Activated naive CD4-positive, alpha-beta T cell treated with anti-CD3 and anti-CD28 coated beads, Interleukin-2, amount 10 ng/mL, durations not matched to agents 7 days and 5 days (primary cell): ENCODE results near the gene UGDH.
"Not testable (repeated sequence)": the region's sequence is repeated elsewhere in the genome, so short reads cannot be mapped to it uniquely, and the experiment has no call there.

ENCODE experiments used
- CTCF ChIA-PET: fragments of 350-600 bp; sonication (Branson Sonifier 250); formaldehyde crosslinking; loops from one replicate; lab custom pipeline; 2021; ENCODE audit warnings: antibody characterized with exemption; lab: Charles Lee
- DNase-seq: peaks from one replicate; pipeline ENCODE4 v3.0.0-alpha.2; 2020
- H3K27ac Mint-ChIP-seq: one replicate; pipeline ENCODE4 v1.8.0; 2021; ENCODE audit warnings: mild to moderate bottlenecking, moderate library complexity, mixed read lengths
- H3K27me3 Mint-ChIP-seq: one replicate; pipeline ENCODE4 v1.8.0; 2021; ENCODE audit warnings: mild to moderate bottlenecking, mixed read lengths
- H3K36me3 Mint-ChIP-seq: one replicate; pipeline ENCODE4 v1.8.0; 2021; ENCODE audit warnings: mixed read lengths
- H3K4me1 Mint-ChIP-seq: one replicate; pipeline ENCODE4 v1.8.0; 2021; ENCODE audit warnings: mixed read lengths
- H3K4me3 Mint-ChIP-seq: one replicate; pipeline ENCODE4 v1.8.0; 2021; ENCODE audit warnings: mild to moderate bottlenecking, moderate library complexity, mixed read lengths
- H3K9me3 Mint-ChIP-seq: one replicate; pipeline ENCODE4 v1.8.0; 2021; ENCODE audit warnings: mixed read lengths

The UGDH gene

DNA sequence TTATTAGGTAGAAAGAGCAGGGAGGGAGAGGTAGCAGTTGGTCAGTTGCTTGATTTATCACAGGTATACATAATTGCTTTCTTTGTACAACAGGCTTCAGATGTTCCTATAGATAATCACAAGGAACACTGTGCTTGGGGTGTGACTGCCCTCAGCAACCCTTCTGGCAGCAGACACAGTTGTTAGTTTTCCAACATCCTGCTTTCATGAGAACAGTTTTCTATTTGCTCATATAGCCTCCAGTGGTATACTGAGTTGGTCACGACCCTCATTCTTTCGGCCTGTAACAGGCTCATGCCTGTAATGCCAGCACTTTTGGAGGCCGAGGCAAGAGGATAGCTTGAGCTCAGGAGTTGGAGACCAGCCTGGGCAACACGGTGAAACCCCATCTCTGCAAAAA is 16.8 kb upstream of the UGDH start:
- CTCF ChIA-PET, H3K27me3 Mint-ChIP-seq, H3K27ac Mint-ChIP-seq, H3K4me3 Mint-ChIP-seq, DNase-seq, H3K4me1 Mint-ChIP-seq, H3K9me3 Mint-ChIP-seq, H3K36me3 Mint-ChIP-seq: not testable (repeated sequence)

DNA sequence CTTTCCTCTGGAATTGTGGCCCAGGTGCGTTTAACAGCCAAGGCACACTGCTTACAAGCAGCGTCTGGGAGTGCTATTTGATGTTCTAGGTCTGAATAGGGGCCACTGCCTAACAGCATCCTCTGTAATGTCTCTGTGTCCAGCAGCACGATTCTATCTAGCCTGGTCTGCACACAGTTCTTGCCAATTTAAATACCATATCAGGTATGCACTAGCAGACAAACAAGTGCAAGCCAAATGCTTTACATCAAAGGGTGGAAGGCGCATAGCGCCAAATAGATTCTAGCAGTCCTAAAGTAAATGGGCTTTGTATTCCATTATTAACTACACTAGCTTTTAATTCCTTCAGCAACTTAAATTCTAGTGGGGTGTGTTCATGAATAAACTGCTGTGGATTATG is 15.8 kb upstream of the UGDH start:
- Mint-ChIP-seq H3K36me3 (no peaks in the 10 kb centered on the region), H3K27me3 (no peaks in the 10 kb centered on the region), H3K9me3 (peaks cover 3% of the 10 kb centered on the region), H3K4me3 (no peak overlapping the region), H3K27ac (no peak overlapping the region), H3K4me1 (no peaks in the 10 kb centered on the region)
- CTCF ChIA-PET = no interaction called here
- DNase-seq = no peak

DNA sequence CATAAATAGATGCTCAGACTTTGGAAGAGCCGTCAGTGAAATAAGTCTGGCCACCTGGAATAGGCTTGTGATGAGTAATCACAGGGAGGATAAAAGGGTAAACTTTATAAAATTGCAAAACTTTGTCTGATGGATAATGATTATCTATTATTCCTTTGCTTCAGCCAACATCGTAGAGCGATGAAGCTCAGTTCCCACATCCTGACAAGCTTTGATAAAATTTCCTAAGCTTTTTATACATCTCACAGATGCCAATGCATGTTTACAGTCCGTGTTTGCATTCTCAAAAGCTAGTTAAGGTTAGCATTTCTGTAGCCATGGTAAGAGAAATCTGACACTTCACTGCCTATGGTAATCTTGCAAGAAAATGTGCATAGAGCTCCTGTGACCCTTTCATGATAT is 15.4 kb upstream of the UGDH start:
- H3K27me3 Mint-ChIP-seq = no peaks in the 10 kb centered on the region
- H3K4me1 Mint-ChIP-seq = no peaks in the 10 kb centered on the region
- peaks cover 3% of the 10 kb centered on the region for H3K9me3 Mint-ChIP-seq
- H3K4me3 Mint-ChIP-seq = no peak overlapping the region
- H3K27ac Mint-ChIP-seq = no peak overlapping the region
- no peak for DNase-seq
- no peaks in the 10 kb centered on the region for H3K36me3 Mint-ChIP-seq
- CTCF ChIA-PET = no interaction called here

DNA sequence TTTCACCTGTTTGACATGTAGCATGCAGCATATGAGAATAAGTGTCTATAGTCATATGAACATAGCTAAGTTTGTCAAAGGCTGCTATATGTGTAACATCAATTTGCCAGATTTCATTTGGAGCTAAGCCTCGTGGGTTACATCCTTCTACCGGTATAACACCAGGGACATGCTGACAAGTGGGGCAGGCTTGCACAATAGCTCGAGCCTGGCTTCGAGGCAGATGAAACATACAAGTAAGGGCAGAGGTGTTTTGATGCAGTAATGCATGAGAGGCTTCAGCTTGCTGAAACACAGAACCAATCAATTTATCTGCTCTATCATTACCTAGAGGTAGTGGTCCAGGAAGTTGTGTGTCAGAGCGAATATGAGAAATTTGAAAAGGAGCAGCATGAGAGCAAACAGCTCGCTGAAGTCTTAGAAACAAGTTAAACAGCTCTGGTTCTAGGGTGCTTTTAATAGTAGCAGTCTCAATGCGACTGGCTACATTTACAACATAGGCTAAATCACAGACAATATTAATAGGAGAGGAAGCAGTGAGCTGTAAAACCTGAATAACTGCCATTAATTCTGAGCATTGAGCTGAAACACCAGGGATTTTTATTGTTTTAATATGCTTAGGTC is 14.9 kb upstream of the UGDH start:
- H3K9me3 Mint-ChIP-seq = peaks cover 3% of the 10 kb centered on the region
- H3K36me3 Mint-ChIP-seq = no peaks in the 10 kb centered on the region
- no peaks in the 10 kb centered on the region for H3K4me1 Mint-ChIP-seq
- CTCF ChIA-PET = no interaction called here
- H3K4me3 Mint-ChIP-seq = no peak overlapping the region
- DNase-seq = no peak
- H3K27ac Mint-ChIP-seq = no peak overlapping the region
- no peaks in the 10 kb centered on the region for H3K27me3 Mint-ChIP-seq

DNA sequence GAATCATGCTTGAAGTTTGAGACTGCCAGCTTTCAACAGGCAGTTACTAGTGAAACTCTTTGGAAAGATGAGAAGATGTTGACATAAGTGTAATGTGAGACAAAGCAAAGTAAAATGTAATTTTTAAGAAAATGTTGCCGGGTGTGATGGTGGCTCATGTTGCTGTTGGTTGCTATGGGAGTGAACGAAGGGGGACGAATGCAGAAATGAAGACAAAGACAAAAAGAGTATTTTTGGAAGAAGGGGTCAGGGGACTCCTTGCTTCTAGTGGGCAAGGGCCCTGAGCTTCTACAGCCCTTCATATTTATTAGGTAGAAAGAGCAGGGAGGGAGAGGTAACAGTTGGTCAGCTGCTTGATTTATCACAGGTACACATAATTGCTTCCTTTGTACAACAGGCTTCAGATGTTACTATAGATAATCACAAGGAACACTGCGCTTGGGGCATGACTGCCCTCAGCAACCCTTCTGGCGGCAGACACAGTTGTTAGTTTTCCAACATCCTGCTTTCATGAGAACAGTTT is 11.9 kb upstream of the UGDH start:
- Mint-ChIP-seq H3K27ac (no peak overlapping the region), H3K9me3 (peaks cover 3% of the 10 kb centered on the region), H3K4me3 (no peak overlapping the region), H3K36me3 (peaks cover 4% of the 10 kb centered on the region), H3K4me1 (no peaks in the 10 kb centered on the region), H3K27me3 (no peaks in the 10 kb centered on the region)
- CTCF ChIA-PET = no interaction called here
- DNase-seq = no peak

DNA sequence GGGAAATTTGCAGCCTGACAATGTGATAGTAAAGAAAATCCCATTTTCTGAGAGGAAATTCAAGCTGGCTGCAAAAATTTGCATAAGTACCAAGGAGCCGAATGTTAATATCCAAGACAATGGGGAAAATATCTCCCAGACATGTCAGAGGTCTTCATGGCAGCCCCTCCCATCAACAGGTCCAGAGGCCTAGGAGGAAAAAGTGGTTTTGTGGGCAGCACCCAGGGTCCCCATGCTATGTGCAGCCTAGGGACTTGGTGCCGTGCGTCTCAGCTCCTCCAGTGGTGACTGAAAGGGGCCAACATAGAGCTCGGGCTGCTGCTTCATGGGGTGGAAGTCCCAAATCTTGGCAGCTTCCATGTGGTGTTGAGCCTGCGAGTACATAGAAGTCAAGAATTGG is 6.3 kb upstream of the UGDH start:
- CTCF ChIA-PET = no interaction called here
- Mint-ChIP-seq H3K4me1 (peaks cover 5% of the 10 kb centered on the region), H3K9me3 (peaks cover 23% of the 10 kb centered on the region), H3K36me3 (peaks cover 21% of the 10 kb centered on the region), H3K27me3 (peaks cover 7% of the 10 kb centered on the region), H3K4me3 (no peak overlapping the region), H3K27ac (no peak overlapping the region)
- no peak for DNase-seq

DNA sequence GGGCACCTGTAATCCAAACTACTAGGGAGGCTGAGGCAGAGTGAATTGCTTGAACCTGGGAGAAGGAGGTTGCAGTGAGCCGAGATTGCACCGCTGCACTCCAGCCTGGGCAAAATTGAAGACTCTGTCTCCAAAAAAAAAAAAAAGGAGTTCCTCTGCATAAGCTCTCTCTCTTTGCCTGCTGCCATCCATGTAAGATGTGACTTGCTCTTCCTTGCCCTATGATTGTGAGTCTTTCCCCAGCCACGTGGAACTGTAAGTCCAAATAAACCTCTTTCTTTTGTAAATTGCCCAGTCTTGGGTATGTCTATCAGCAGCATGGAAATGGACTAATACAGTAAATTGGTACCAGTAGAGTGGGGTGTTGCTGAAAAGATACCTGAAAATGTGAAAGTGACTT is 5.0 kb upstream of the UGDH start:
- Mint-ChIP-seq H3K4me1 (peaks cover 11% of the 10 kb centered on the region), H3K36me3 (peaks cover 21% of the 10 kb centered on the region), H3K9me3 (peaks cover 23% of the 10 kb centered on the region)
- H3K4me3 Mint-ChIP-seq, H3K27me3 Mint-ChIP-seq, CTCF ChIA-PET, DNase-seq, H3K27ac Mint-ChIP-seq: not testable (repeated sequence)

DNA sequence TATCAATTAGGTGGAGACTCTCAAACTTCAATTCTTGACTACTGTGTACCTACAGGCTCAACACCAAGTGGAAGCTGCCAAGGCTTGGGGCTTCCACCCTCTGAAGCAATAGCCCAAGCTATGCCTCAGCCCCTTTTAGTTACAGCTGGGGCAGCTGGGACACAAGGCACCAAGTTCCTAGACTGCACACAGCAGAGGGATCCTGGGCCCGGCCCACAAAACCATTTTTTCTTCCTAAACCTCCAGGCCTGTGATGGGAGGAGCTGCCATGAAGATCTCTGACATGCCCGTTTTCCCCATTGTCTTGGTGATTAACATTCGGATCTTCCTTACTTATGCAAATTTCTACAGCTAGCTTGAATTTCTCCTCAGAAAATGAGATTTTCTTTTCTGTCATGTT is 3.4 kb upstream of the UGDH start:
- CTCF ChIA-PET = no interaction called here
- peaks cover 10% of the 10 kb centered on the region for H3K27me3 Mint-ChIP-seq
- no peak overlapping the region for H3K27ac Mint-ChIP-seq
- DNase-seq = no peak
- peaks cover 23% of the 10 kb centered on the region for H3K4me1 Mint-ChIP-seq
- no peak overlapping the region for H3K4me3 Mint-ChIP-seq
- H3K9me3 Mint-ChIP-seq = peaks cover 23% of the 10 kb centered on the region
- H3K36me3 Mint-ChIP-seq = peaks cover 23% of the 10 kb centered on the region

DNA sequence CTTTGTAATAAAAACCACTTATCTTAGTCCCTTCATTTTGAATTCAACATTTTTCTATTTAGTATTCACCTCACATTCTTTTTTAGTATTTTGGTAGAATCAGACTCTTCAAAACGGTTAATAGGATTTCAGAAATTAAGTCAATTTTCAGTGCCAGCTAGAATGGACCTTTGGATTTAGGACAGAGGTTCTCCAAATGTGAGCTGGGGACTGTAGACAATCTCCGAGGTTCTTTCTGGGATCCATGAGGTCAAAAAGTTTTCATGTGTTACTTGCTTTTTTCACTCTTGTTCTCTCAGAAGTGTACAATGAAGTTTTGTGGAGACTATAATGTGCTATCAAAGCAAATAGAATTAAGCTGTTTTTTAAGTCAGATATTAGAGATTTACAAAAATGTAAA is 2.3 kb upstream of the UGDH start:
- DNase-seq = no peak
- Mint-ChIP-seq H3K4me1 (peaks cover 24% of the 10 kb centered on the region), H3K9me3 (peaks cover 23% of the 10 kb centered on the region), H3K4me3 (no peak overlapping the region), H3K36me3 (peaks cover 22% of the 10 kb centered on the region), H3K27ac (no peak overlapping the region), H3K27me3 (peaks cover 10% of the 10 kb centered on the region)
- CTCF ChIA-PET = no interaction called here

DNA sequence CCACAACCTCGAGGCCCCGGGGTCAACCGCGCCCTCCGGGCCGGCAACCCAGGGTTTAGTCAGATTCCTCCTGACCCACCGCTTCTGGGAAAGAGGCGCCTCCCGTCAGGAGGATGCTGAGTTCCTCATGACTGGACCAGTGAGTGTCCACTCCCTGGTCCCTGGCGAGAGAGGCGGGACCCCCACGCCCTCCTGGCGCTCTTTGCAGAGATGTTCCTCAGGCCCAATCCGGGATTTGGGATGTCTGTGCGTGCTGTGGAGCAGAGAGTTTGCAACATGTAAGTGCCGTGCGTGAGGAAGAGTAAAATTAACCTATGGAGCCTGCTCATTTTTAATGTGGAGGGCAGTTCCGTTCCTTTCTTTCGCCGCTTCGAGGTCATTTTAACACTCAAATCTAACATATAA is 824 bp upstream of the UGDH start:
- CTCF ChIA-PET = no interaction called here
- Mint-ChIP-seq H3K36me3 (peaks cover 18% of the 10 kb centered on the region), H3K4me1 (peaks cover 24% of the 10 kb centered on the region), H3K27me3 (peaks cover 10% of the 10 kb centered on the region), H3K4me3 (peak overlapping the region; percentile 98), H3K9me3 (peaks cover 23% of the 10 kb centered on the region), H3K27ac (peak overlapping the region; percentile 55)
- no peak for DNase-seq

DNA sequence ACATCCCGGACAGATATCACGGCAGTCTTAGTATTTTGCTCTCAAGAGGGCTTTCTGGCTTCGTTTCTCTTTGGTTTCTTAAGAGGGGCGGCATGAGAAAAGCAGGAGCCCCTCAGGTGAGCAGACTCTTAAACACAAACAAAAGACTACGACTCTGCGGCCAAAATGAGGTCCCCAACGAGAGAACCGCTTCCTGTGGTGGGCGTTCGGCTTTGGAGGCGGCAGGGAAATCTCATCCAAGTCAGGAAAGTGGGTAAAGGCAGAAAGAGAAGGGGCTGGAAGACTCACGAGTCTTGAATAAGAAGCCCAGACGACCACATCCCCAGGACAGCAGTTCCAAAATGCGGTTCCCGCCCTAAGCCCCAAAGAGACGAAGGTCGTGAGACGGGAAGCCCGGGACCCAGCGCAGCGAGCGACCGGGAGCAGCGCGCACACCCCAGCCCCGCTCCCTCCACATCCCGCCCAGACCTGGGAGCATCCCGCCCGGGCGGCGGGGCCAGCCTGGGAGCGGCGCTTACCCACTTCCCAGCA is 409 bp downstream of the UGDH start:
- peak overlapping the region; percentile 98 for H3K4me3 Mint-ChIP-seq
- peaks cover 13% of the 10 kb centered on the region for H3K36me3 Mint-ChIP-seq
- peaks cover 13% of the 10 kb centered on the region for H3K9me3 Mint-ChIP-seq
- CTCF ChIA-PET = interaction anchor here (1.0 kb wide), 1 partner anchor 171 kb away, joined by 4 read pairs; the partner anchor contains the start of gene UBE2K
- peaks cover 24% of the 10 kb centered on the region for H3K4me1 Mint-ChIP-seq
- peak; percentile 50 for DNase-seq
- peaks cover 10% of the 10 kb centered on the region for H3K27me3 Mint-ChIP-seq
- H3K27ac Mint-ChIP-seq = peak overlapping the region; percentile 68

DNA sequence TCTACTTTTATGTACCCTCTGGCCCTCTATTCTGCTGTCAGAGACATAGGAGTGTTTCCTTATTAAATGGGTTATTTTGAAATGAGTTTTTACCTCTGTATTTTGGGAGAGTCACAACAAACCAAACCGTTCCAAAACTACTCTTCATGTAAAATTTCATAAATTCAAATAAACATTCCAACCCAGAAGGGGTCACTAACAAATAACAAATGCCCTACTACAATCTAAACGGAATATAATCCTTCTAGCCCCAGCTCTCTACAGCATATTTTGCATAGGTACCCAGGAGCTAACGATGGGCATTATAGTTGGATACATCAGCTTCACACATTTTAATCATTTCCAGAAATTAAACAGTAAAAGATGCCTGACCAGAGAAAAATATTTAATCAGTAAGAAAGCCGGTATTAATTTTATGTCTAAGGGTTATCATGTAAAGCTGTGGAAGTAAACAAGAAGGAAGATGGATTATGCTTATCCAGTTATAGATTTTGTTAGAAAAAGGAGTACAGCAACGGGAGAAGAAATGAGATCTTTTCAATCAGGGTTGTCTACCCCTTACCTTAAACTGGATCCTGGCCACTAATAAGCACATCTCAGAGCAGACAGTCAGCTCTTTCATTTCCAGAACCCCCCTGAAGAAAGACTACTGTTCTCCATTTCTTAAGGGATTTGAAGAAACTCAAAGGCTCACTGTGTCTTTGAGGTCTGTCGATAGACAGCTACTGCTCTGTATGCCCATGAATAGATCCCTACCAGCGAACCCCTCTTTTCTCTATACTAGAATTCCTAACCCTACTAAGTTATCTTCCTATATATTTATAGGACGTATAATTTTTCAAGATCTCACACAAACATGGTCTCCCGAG is 1.2 kb downstream of the UGDH start:
- H3K9me3 Mint-ChIP-seq = peaks cover 7% of the 10 kb centered on the region
- H3K27ac Mint-ChIP-seq = no peak overlapping the region
- H3K4me1 Mint-ChIP-seq = peaks cover 24% of the 10 kb centered on the region
- peaks cover 7% of the 10 kb centered on the region for H3K36me3 Mint-ChIP-seq
- CTCF ChIA-PET = no interaction called here
- H3K27me3 Mint-ChIP-seq = peaks cover 10% of the 10 kb centered on the region
- H3K4me3 Mint-ChIP-seq = peak overlapping the region; percentile 98
- no peak for DNase-seq

DNA sequence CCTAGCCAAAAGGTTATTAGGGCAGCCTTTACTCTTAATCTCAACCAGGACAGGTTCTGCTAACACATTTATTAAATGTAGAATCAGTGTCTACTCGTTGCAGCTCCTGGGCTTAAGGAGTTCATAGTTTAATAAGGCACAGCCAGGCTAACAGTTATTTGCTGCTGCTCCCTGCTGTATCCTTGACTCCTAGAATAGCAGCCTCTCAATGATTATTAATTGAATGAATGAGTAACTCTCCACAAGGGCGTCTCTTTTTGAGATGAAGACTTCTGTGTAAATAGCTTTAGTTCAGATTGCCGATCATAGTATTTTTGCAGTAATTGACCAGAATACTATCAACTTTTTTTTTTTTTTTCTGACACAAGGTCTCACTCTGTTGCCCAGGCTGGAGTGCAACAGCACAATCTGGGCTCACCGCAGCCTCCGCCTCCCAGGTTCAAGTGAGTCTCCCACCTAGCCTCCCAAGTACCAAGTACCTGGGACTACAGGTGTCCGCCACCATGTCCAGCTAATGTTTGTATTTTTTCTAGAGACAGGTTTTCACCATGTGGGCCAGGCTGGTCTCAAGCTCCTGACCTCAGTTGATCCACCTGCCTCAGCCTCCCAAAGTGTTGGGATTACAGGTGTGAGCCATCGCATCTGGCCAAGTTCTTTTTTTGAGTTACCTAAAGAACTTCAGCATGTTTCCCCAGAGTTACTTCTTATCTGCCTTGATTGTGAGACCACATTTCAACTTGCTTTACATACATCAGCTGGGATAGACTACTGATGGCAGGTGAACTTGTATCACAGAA is 2.9 kb downstream of the UGDH start:
- no peak for DNase-seq
- CTCF ChIA-PET = no interaction called here

DNA sequence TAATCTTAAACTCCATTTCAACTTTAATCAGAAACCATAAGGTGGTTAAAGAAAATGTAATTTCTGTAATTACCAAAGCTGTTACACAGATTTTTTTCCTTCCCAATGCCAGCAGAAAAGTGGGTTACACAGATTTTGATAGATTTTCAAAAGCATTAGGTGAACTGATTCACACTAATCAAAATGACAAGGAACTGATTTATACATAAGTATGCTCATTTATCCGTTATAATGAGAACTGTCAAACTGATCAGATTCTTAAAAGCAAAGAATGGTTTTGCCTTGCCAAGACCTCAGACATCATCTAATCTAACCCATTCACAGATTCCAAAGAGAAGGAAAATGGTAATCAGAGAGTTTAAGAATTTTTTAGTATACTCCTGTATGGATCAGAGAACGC is 5.2 kb downstream of the UGDH start:
- Mint-ChIP-seq H3K4me3 (no peak overlapping the region), H3K4me1 (peaks cover 12% of the 10 kb centered on the region), H3K27ac (no peak overlapping the region), H3K27me3 (peaks cover 3% of the 10 kb centered on the region), H3K9me3 (no peaks in the 10 kb centered on the region), H3K36me3 (peaks cover 1% of the 10 kb centered on the region)
- CTCF ChIA-PET = no interaction called here
- DNase-seq = no peak

More for the DNA sequence above, 2.9 kb downstream of the UGDH start:
- Mint-ChIP-seq H3K9me3 (no peaks in the 10 kb centered on the region), H3K27ac (no peak overlapping the region), H3K4me1 (peaks cover 21% of the 10 kb centered on the region), H3K36me3 (peaks cover 1% of the 10 kb centered on the region), H3K27me3 (peaks cover 7% of the 10 kb centered on the region), H3K4me3 (no peak overlapping the region)
